ENCODE results near the gene DSCAML1.
A peak's percentile ranks its signal among the peaks of the same experiment; 100 is the strongest.
"Not testable (repeated sequence)": the region's sequence is repeated elsewhere in the genome, so short reads cannot be mapped to it uniquely, and the experiment has no call there.

The DSCAML1 gene

GRCh38 chr11:117817368-117818040 is 20.5 kb upstream of the DSCAML1 start:
- DNase-seq (ENCODE audit: low read depth in 2 of 2), result peak; percentile 76 to 81

GRCh38 chr11:117816846-117817367 is 19.9 kb upstream of the DSCAML1 start:
- DNase-seq (ENCODE audit: low read depth in 2 of 2), result no peak

GRCh38 chr11:117816151-117816741 is 19.2 kb upstream of the DSCAML1 start:
- DNase-seq (ENCODE audit: low read depth in 2 of 2), result no peak

- peak; percentile 57 to 69 for DNase-seq (ENCODE audit: low read depth in 2 of 2)
These were observed 18.3 kb upstream of the DSCAML1 start for GRCh38 chr11:117815262-117815803.

DNA sequence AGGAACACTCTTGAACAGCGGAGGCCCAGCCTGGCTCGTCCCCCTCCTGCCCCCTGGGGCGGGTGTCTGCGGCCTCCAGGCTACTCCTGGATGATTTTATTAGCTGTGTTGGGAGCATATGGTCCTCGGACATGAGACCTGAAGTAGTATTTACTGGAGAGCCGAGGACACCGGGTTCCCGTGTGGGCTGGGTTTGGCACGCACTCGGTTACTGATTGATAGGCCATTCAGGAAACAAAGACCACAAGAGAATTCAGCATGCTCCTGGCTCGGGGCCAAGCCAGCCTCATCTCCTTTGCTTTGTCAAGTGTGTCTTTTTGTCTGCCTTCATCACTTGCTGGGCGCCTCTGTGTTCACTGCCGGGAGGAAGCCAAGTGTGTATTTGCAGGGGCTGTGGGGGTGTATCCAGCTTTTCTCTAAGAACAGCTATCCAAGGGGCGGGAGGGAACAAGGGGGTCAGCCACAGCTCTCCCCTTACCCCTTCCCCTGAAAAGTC is 17.8 kb upstream of the DSCAML1 start:
- peak; percentile 72 to 76 for DNase-seq (ENCODE audit: low read depth in 2 of 2)

DNA sequence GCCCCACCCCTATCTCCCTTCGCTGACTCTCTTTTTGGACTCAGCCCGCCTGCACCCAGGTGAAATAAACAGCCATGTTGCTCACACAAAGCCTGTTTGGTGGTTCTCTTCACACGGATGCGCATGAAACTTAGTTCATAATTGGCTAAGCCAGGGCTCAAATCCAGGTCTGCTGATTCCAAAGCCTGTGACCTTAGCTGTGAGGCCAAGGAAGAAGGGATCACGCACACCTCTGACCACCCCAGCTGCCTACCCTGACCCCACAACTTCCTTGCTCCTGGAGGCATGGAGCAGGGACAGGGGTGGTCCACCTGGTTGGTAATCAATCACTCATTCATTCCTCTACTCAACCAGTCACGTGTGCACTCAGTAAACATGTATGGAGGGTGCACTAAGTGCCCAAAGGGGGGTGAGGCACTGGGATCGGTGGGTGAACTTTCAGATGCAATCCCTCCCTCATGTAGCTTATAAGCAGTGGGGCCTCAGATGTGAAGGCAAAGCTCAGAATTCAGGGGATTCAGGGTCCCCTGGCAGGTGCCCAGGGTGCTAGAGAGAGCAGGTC is 17.3 kb upstream of the DSCAML1 start:
- DNase-seq (ENCODE audit: low read depth in 2 of 2), result no peak

DNA sequence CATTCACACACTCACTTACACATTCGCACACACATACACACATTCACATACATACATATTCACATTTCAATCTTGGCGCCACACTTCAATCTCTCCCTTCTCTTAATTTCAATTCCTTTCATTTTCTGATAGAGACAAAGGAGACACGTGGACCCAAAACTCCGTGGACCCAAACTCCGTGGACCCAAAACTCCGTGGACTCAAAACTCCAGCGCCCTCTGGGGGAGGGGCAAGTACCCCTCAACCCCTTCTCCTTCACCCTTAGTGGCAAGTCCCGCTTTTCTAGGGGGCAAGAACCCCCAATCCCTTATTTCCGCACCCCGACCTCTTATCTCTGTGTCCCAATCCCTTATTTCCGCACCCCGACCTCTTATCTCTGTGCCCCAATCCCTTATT is 13.0 kb upstream of the DSCAML1 start:
- not testable (repeated sequence) for DNase-seq (ENCODE audit: low read depth in 2 of 2)

DNA sequence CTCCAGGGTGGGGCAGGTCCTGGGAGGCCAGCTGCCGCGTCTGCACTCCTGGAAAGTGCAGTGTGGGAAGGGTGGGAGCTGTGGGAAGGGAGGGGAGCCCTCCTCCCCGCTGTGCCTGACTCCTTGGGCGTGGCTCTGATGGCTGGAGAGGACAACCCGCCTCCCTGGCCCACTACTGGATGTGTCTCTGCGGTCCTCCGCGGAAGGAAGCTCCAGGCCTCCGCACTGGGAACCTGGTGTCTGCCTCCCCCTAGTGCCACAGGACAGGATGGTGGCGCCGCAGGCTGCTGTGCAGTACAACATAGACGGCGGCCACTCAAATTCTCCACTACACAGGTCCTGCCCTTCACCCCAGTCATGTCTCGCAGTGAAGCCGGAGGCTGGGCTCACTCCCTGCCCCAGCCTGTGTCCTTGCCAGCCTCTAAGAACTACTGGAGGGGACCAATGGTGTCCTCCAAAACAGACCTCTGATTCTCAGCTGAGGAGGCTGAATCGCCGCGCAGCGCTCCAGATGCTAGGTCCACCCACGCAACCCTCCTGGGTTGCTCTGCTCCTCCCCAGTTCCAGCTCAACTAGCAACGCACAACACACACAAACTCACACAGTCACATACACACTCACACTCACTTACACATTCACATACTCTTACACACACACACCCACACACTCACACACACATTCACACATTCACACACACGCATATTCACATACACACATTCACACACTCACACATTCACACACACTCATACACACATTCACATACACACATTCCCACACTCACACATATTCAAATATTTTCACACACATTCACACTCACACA is 12.4 kb upstream of the DSCAML1 start:
- no peak for DNase-seq (ENCODE audit: low read depth in 2 of 2)

DNA sequence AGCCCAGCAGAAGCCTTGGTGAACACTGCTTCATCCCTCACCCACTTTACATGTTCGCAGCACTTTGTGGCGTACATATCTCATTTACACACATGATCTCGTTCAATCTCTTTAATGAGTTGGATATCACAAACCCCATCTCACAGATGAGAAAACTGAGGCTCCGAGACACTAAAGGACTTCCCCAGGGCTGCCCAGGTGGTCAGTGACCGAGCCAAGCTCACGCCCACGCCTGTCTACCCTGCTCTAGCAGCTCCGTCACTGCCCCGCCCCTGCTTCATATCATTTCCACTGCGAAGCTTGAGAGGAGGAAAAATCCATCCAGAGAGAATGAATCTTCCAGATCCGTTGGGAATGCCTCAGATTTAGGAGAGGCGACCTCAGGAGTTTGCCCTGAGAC is 11.8 kb upstream of the DSCAML1 start:
- no peak for DNase-seq (ENCODE audit: low read depth in 2 of 2)

GRCh38 chr11:117807482-117808327 is 10.7 kb upstream of the DSCAML1 start:
- no peak for DNase-seq (ENCODE audit: low read depth in 2 of 2)

DNA sequence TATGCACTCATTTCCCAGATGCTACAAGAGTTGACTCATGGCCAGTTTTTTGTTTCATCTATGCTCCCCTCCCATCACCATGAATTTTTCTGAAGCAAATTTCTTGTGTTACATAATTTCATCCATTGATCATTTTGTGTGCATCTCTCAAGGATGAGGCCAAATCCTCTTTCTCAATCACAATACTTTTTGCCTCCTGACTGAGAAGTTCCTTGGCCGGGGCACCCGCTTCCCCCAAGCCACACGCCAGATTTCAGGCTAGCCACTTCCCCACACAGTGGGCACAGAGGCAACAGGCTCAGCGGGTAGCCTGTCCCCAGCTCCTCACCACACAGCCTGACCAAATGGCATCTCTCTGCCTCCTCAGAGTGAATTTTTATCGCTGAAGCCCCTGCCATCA is 9.8 kb upstream of the DSCAML1 start:
- DNase-seq (ENCODE audit: low read depth in 2 of 2), result no peak

GRCh38 chr11:117805045-117805444 is 8.0 kb upstream of the DSCAML1 start:
- no peak for DNase-seq (ENCODE audit: low read depth in 2 of 2)

- DNase-seq (ENCODE audit: low read depth in 2 of 2), result no peak
These were observed 6.9 kb upstream of the DSCAML1 start for GRCh38 chr11:117803896-117804295.

- DNase-seq (ENCODE audit: low read depth in 2 of 2), result no peak
These were observed 2.6 kb upstream of the DSCAML1 start for GRCh38 chr11:117799634-117800033.

- no peak for DNase-seq (ENCODE audit: low read depth in 2 of 2)
These were observed 552 bp downstream of the DSCAML1 start for GRCh38 chr11:117796456-117796871.

DNA sequence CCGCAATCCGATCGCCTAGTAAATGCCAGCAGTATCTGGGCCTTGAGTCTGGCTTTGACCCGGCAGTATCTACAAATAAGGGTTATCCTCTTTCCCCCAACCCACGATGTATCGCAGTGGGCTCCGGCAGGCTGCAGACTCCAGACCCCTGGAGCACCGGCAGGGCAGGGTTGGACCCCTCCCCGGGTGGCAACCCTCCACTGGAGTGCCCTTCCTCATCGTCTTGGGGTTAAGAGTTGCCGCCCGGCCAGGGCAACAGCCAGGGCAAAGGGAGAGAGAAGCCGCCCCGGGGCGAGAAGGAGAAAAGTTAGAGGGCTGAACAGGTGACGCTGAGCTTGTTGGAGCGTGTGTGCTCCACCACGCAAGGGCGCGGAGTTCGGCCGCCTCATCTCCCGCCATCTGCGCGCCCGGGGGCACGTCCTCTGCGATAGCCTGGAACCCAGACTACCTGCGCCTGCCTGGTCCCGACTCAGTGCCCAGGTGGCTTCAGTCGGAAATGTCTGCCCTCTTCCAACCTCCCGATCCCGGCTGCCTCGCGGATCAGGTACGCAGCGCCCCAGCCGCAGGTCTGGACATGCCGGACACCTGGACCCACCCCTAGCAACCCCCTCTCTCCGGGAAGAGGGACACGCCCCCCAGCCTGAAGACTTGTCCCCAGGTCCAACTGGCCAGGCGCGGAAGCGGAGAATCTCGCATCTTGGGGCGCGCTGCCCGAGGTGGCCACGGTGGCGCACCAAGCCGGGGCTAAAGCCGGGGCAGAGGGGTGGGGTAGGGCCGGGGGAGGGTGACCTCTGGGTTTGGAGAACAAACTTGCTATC is 1.2 kb downstream of the DSCAML1 start:
- no peak for DNase-seq (ENCODE audit: low read depth in 2 of 2)

- DNase-seq (ENCODE audit: low read depth in 2 of 2), result no peak
These were observed 2.0 kb downstream of the DSCAML1 start for GRCh38 chr11:117794772-117795629.

- no peak for DNase-seq (ENCODE audit: low read depth in 2 of 2)
These were observed 2.9 kb downstream of the DSCAML1 start for GRCh38 chr11:117794135-117794534.

DNA sequence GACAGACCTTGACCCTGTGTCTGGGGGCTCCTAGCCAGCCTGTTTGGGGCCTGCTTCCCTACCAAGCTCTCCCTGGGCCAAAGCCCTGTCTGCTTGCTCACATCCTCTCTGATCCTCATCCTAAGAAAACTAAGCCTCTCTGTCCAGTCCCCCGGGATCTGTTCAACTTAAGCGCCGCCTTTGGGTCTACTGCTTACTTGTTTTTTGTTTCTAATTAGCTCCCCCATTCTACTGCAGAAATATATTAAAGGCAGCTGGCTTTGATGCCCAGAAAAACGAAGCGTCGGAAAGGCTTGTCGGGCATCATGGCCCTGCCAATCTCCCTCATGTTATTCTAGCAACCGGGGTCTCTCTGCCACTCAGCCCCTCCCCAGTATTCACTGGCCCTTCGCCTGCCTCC is 3.4 kb downstream of the DSCAML1 start:
- no peak for DNase-seq (ENCODE audit: low read depth in 2 of 2)

Data from stimulated activated CD8-positive, alpha-beta memory T cell treated with anti-CD3 and anti-CD28 coated beads, Interleukin-15, amount 100 ng/mL, for 48 hours (primary cell).